SK-N-SH (cell line): ENCODE measurements around the gene PTGFRN. TPM values are rescaled to one million over a fixed set of nuclear protein-coding genes. Genes with fewer than 3 reads are reported as not detected.

ENCODE experiments used
- CTCF ChIA-PET: fragments of 300-600, 350-600 bp; formaldehyde crosslinking; extraction: SDS; loops from one replicate; lab custom pipeline; 2021; lab: Yijun Ruan, JAX
- POLR2A ChIA-PET: fragments of 350-600 bp; sonication (Branson Sonifier 250); formaldehyde crosslinking; extraction: SDS; loops from one replicate; lab custom pipeline; 2020; ENCODE audit warnings: antibody characterized with exemption, inconsistent platforms; lab: Yijun Ruan, JAX
- DNase-seq: peaks from one replicate; pipeline ENCODE4 v3.0.0; 2012
- H2AFZ ChIP-seq: fragments of 200-600 bp; sonication (generic); 2 replicates; pipeline ENCODE4 v1.8.1; 2016; ENCODE audit warnings: antibody characterized with exemption, mild to moderate bottlenecking, low read depth
- H3F3A ChIP-seq: fragments of 200-600 bp; sonication (generic); replicated peaks from 2 replicates; pipeline ENCODE3; 2016; ENCODE audit warnings: antibody characterized with exemption, mild to moderate bottlenecking; ENCODE audit not compliant: insufficient read depth
- H3K27ac ChIP-seq, 2 experiments: fragments of 200-500 bp in 1 of 2; fragments of 200-600 bp in 1 of 2; sonication (Bioruptor generic) in 1 of 2; sonication (generic), shearing (Covaris generic) in 1 of 2; 2 replicates each; pipeline versions ENCODE4 v1.5.1 to v1.6.1; 2014 to 2016; ENCODE audit warnings: low read depth in 2 of 2, inconsistent platforms in 1 of 2, low read length in 1 of 2, mild to moderate bottlenecking in 1 of 2, mixed read lengths in 1 of 2
- H3K27me3 ChIP-seq: fragments of 200-600 bp; sonication (generic), shearing (Covaris generic); 2 replicates; pipeline ENCODE4 v1.6.1; 2016; ENCODE audit warnings: mixed run types; ENCODE audit not compliant: insufficient read depth
- H3K36me3 ChIP-seq, 2 experiments: fragments of 200-500 bp in 1 of 2; fragments of 200-600 bp in 1 of 2; sonication (Bioruptor generic) in 1 of 2; sonication (generic) in 1 of 2; replicated peaks in 1 of 2; 2 replicates each; pipeline versions ENCODE3 to v1.5.1; 2014 to 2016; ENCODE audit warnings: low read length in 1 of 2, mild to moderate bottlenecking in 1 of 2; ENCODE audit not compliant: insufficient read depth in 2 of 2, control insufficient read depth in 1 of 2
- H3K4me1 ChIP-seq, 2 experiments: fragments of 200-500 bp in 1 of 2; fragments of 200-600 bp in 1 of 2; sonication (Bioruptor generic) in 1 of 2; sonication (generic), shearing (Covaris generic) in 1 of 2; 2 replicates each; pipeline versions ENCODE4 v1.5.1 to v1.6.1; 2014 to 2016; ENCODE audit warnings: low read depth in 1 of 2, low read length in 1 of 2, mixed run types in 1 of 2; ENCODE audit not compliant: insufficient read depth in 2 of 2, control insufficient read depth in 1 of 2
- H3K4me2 ChIP-seq: fragments of 200-600 bp; sonication (generic), shearing (Covaris generic); 2 replicates; pipeline ENCODE4 v1.6.1; 2017; ENCODE audit warnings: mixed run types
- H3K4me3 ChIP-seq, 2 experiments: fragments of 200-500 bp in 1 of 2; fragments of 200-600 bp in 1 of 2; sonication (Bioruptor generic) in 1 of 2; sonication (generic), shearing (Covaris generic) in 1 of 2; 2 replicates each; pipeline versions ENCODE4 v1.5.1 to v1.8.1; 2014 to 2016; ENCODE audit warnings: low read depth in 2 of 2, inconsistent platforms in 1 of 2, low read length in 1 of 2, mild to moderate bottlenecking in 1 of 2, mixed read lengths in 1 of 2, moderate library complexity in 1 of 2
- H3K79me2 ChIP-seq: fragments of 200-600 bp; sonication (generic); 2 replicates; pipeline ENCODE4 v1.8.1; 2017; ENCODE audit warnings: mild to moderate bottlenecking; ENCODE audit not compliant: insufficient read depth
- H3K9ac ChIP-seq: fragments of 200-600 bp; sonication (generic); 2 replicates; pipeline ENCODE4 v1.6.1; 2017; ENCODE audit warnings: mixed run types
- H3K9me2 ChIP-seq: fragments of 200-600 bp; sonication (generic); 2 replicates; pipeline ENCODE4 v1.6.1; 2017; ENCODE audit warnings: mixed run types
- H3K9me3 ChIP-seq: fragments of 200-600 bp; sonication (generic); 2 replicates; pipeline ENCODE4 v1.6.1; 2017; ENCODE audit warnings: mixed run types, mild to moderate bottlenecking, moderate library complexity
- H4K20me1 ChIP-seq: fragments of 200-600 bp; sonication (generic); 2 replicates; pipeline ENCODE4 v1.6.1; 2017; ENCODE audit warnings: mild to moderate bottlenecking, mixed run types; ENCODE audit not compliant: insufficient read depth
- CHD2 ChIP-seq: fragments of 150-350 bp; IDR thresholded peaks from 2 replicates; pipeline ENCODE4 v1.6.1; 2018; ENCODE audit warnings: low read length; ENCODE audit not compliant: partially characterized antibody
- ELF1 ChIP-seq: IDR thresholded peaks from 2 replicates; pipeline ENCODE4 v1.4.0; 2012
- EP300 ChIP-seq, 2 experiments: IDR thresholded peaks; 2 replicates each; pipeline versions ENCODE4 v1.4.0 to v1.6.1; 2012; ENCODE audit warnings: borderline replicate concordance in 1 of 2, low read depth in 1 of 2, low read length in 1 of 2
- GABPA ChIP-seq: IDR thresholded peaks from 2 replicates; pipeline ENCODE4 v1.4.0; 2012; ENCODE audit warnings: low read depth, mild to moderate bottlenecking
- GATA2 ChIP-seq: sonication (generic); formaldehyde crosslinking; IDR thresholded peaks from 2 replicates; pipeline ENCODE4 v1.5.0; 2020; ENCODE audit warnings: mild to moderate bottlenecking, missing genetic modification reagents
- JUND ChIP-seq: IDR thresholded peaks from 2 replicates; pipeline ENCODE4 v1.4.0; 2012
- MXI1 ChIP-seq: IDR thresholded peaks from 2 replicates; pipeline ENCODE4 v1.6.1; 2012; ENCODE audit warnings: mild to moderate bottlenecking, low read depth, low read length, improper control_type of control experiment
- POLR2AphosphoS5 ChIP-seq: IDR thresholded peaks from 2 replicates; pipeline ENCODE4 v1.6.1; 2012; ENCODE audit warnings: low read depth, low read length
- RCOR1 ChIP-seq: fragments of 150-350 bp; IDR thresholded peaks from 2 replicates; pipeline ENCODE4 v1.6.1; 2017; ENCODE audit warnings: antibody characterized with exemption, low read length
- SIN3A ChIP-seq: IDR thresholded peaks from 2 replicates; pipeline ENCODE4 v1.6.1; 2012; ENCODE audit warnings: low read depth, mild to moderate bottlenecking, low read length, moderate library complexity, borderline replicate concordance
- SMC3 ChIP-seq: IDR thresholded peaks from 2 replicates; pipeline ENCODE4 v1.6.1; 2012; ENCODE audit warnings: low read depth, low read length, improper control_type of control experiment
- TCF12 ChIP-seq: IDR thresholded peaks from 2 replicates; pipeline ENCODE4 v1.4.0; 2012
- WGBS: methylation state at CpG from one replicate; pipeline ENCODE4 v1.1.6; 2017; ENCODE audit warnings: low lambda C conversion rate; 5-methylcytosine and 5-hydroxymethylcytosine counted together
- polyA plus RNA-seq, 3 experiments: library from polyadenylated mRNA; depleted of rRNA; stranded (reverse); fragments of >200 nt; gene quantifications; 2 replicates each; pipeline ENCODE4 v1.2.3, GENCODE V29; 2012
- TF ChIP-seq, protein P1 (sequence below): IDR thresholded peaks from 2 replicates; pipeline ENCODE4 v1.4.0; 2012; ENCODE audit warnings: low read depth, borderline replicate concordance

PTGFRN gene
- polyA plus RNA-seq, 1 of the 3 experiments (the other 2 are of a cell fraction) = 22.4 TPM

DNA sequence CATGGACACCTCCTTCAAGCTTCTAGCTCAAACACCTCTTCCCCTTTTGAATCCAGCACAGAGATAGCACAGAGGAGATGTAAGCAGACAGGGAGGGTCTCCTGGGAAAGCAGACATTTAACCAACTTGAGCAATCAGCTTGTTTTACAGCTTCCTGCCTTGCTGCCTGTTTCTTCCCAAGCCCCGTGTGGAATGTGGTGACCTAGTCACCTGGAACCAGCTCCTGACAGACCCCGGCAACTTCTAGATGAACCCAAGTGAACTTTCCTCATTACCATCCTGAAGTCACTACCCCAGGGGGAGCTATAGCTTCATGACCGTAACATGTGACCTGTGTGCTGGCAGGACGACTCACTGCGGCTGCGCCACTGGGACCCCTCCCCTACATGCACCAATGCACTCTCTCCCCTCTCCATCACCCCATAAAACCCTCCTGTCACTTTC, 126.3 kb downstream of the PTGFRN start:
- 75% methylated on average over 6 of the region's 6 CpGs for WGBS
- Histone ChIP-seq H4K20me1 (no peaks in the 10 kb centered on the region), H3K4me3 (no peak overlapping the region), H2AFZ (no peak overlapping the region), H3K27me3 (no peaks in the 10 kb centered on the region), H3K27ac (peak overlapping the region in 1 of 2 experiments; percentile 85; a peak in 1 of 4 replicates)
- CTCF ChIA-PET = interaction anchor here (1.3 kb wide), 1 partner anchor 459 kb away, joined by 3 read pairs; no protein-coding TSS in a partner anchor
- no peak for TF ChIP-seq SMC3
- TF ChIP-seq MXI1 = no peak
- TF ChIP-seq POLR2AphosphoS5 = no peak
- TF ChIP-seq, all 33 proteins: peak for 0
- no peaks in the 10 kb centered on the region for H3K9me2 ChIP-seq
- no peak for DNase-seq
- no peak overlapping the region for H3K4me2 ChIP-seq
- no peak overlapping the region for H3K9ac ChIP-seq
- no peaks in the 10 kb centered on the region for H3K79me2 ChIP-seq
- no peaks in the 10 kb centered on the region for H3K36me3 ChIP-seq
- POLR2A ChIA-PET = no interaction called here
- H3F3A ChIP-seq = no peaks in the 10 kb centered on the region
- peaks cover 0 to 30% of the 10 kb centered on the region in 2 experiments; a peak in 2 of 4 replicates for H3K4me1 ChIP-seq
- H3K9me3 ChIP-seq = no peaks in the 10 kb centered on the region

DNA sequence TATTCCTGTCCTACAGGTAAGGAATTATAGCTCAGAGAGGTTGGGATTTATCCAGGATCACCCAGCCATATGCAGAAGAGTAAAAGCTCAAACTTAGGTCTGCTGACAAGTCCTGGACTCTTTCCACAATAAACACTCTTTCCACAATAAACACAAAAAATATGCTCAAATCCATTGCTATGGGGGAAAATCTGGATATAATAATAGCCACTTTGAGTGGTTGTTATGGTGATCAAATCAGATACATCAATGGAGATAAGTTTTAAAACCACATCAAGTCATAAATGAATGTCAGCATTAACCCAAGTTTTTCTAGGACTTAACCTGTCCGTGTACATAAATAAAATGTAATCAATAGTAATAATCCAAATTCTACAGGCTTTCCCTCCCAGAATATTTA, 128.1 kb downstream of the PTGFRN start:
- Histone ChIP-seq H3K27ac (peak overlapping the region in 1 of 2 experiments; percentile 85; a peak in 1 of 4 replicates), H3K4me1 (peaks cover 0 to 27% of the 10 kb centered on the region in 2 experiments; a peak in 2 of 4 replicates), H3K9me3 (no peaks in the 10 kb centered on the region), H4K20me1 (no peaks in the 10 kb centered on the region), H3K79me2 (no peaks in the 10 kb centered on the region), H3K4me3 (no peak overlapping the region), H3K4me2 (no peak overlapping the region), H3K9me2 (no peaks in the 10 kb centered on the region), H3F3A (no peaks in the 10 kb centered on the region), H3K36me3 (no peaks in the 10 kb centered on the region), H2AFZ (no peak overlapping the region), H3K27me3 (no peaks in the 10 kb centered on the region), H3K9ac (no peak overlapping the region)
- ChIA-PET POLR2A (no interaction called here), CTCF (interaction anchor here (0.6 to 1.7 kb wide), 4 partner anchors 20 to 300 kb away, joined by 3 to 7 read pairs (median 3); no protein-coding TSS in a partner anchor)
- peak; percentile 55 for DNase-seq
- WGBS = 12% methylated on average over 1 of the region's 1 CpG
- peak; percentile 73 for TF ChIP-seq CHD2
- no peak for TF ChIP-seq JUND
- peak; percentile 9; the same call in 1 of the 2 replicates for TF ChIP-seq MXI1
- TF ChIP-seq TCF12 = peak; percentile 41
- TF ChIP-seq SIN3A = no peak
- peak; percentile 61; the same call in 1 of the 2 replicates for TF ChIP-seq RCOR1
- TF ChIP-seq GABPA = no peak
- TF ChIP-seq ELF1 = no peak
- TF ChIP-seq GATA2 (CRISPR knock-in tag) = peak; percentile 73
- peak in 1 of 2 experiments; percentile 92; a peak in 2 of 4 replicates for TF ChIP-seq EP300 (IDR thresholded peaks at IDR 0.05; ENCODE audit: borderline replicate concordance in 1 of 2, low read depth in 1 of 2, low read length in 1 of 2)
- TF ChIP-seq, protein P1, sequence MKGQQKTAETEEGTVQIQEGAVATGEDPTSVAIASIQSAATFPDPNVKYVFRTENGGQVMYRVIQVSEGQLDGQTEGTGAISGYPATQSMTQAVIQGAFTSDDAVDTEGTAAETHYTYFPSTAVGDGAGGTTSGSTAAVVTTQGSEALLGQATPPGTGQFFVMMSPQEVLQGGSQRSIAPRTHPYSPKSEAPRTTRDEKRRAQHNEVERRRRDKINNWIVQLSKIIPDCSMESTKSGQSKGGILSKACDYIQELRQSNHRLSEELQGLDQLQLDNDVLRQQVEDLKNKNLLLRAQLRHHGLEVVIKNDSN = no peak
